HEK293T (cell line): ENCODE results near the gene CEP97.
"Not testable (repeated sequence)": the region's sequence is repeated elsewhere in the genome, so short reads cannot be mapped to it uniquely, and the experiment has no call there.

ENCODE experiments used
- ARNT ChIP-seq: fragments of 450-650 bp; IDR thresholded peaks from 2 replicates; pipeline ENCODE4 v1.6.1; 2017; ENCODE audit warnings: mild to moderate bottlenecking
- BHLHE40 ChIP-seq: fragments of 450-650 bp; IDR thresholded peaks from 2 replicates; pipeline ENCODE4 v1.6.1; 2016; ENCODE audit warnings: mild to moderate bottlenecking, moderate library complexity, borderline replicate concordance
- CTBP1 ChIP-seq: fragments of 450-650 bp; IDR thresholded peaks from 2 replicates; pipeline ENCODE4 v1.6.1; 2016; ENCODE audit warnings: borderline replicate concordance
- ELF4 ChIP-seq: fragments of 450-650 bp; IDR thresholded peaks from 2 replicates; pipeline ENCODE4 v1.6.1; 2017; ENCODE audit warnings: antibody characterized with exemption
- FOXK2 ChIP-seq: fragments of 450-650 bp; IDR thresholded peaks from 2 replicates; pipeline ENCODE4 v1.6.1; 2016; ENCODE audit warnings: mild to moderate bottlenecking
- FOXM1 ChIP-seq: fragments of 450-650 bp; IDR thresholded peaks from 2 replicates; pipeline ENCODE4 v1.6.1; 2017; ENCODE audit warnings: mild to moderate bottlenecking, borderline replicate concordance
- HDGF ChIP-seq: fragments of 450-650 bp; IDR thresholded peaks from 2 replicates; pipeline ENCODE4 v1.6.1; 2017; ENCODE audit warnings: antibody characterized with exemption, borderline replicate concordance
- NFRKB ChIP-seq: fragments of 450-650 bp; IDR thresholded peaks from 2 replicates; pipeline ENCODE4 v1.6.1; 2016; ENCODE audit warnings: mild to moderate bottlenecking, moderate library complexity
- PKNOX1 ChIP-seq: fragments of 450-650 bp; IDR thresholded peaks from 2 replicates; pipeline ENCODE4 v1.6.1; 2016
- SP1 ChIP-seq: fragments of 450-650 bp; IDR thresholded peaks from 2 replicates; pipeline ENCODE4 v1.6.1; 2017
- SUZ12 ChIP-seq: fragments of 450-650 bp; IDR thresholded peaks from 2 replicates; pipeline ENCODE4 v1.6.1; 2016; ENCODE audit warnings: mild to moderate bottlenecking
- TARDBP ChIP-seq: fragments of 450-650 bp; IDR thresholded peaks from 2 replicates; pipeline ENCODE4 v1.6.1; 2016
- ZNF384 ChIP-seq: fragments of 450-650 bp; IDR thresholded peaks from 2 replicates; pipeline ENCODE4 v1.6.1; 2016

GRCh38 chr3:101693540-101693939 lies 30.9 kb upstream of the CEP97 start:
- not testable (repeated sequence) for TF ChIP-seq ARNT, HDGF, SUZ12, PKNOX1, BHLHE40, ZNF384, FOXM1, SP1, FOXK2, TARDBP, CTBP1, NFRKB, ELF4
